Spinal cord (tissue), 10 donors: ENCODE measurements around the gene DNTT. TPM values are rescaled to one million over a fixed set of nuclear protein-coding genes. Genes with fewer than 3 reads are reported as not detected.

Experiments
- DNase-seq, 6 donors: peaks; one replicate each; pipeline versions ENCODE4 v3.0.0 to v3.0.0-alpha.2; 2013 to 2015; ENCODE audit warnings: low spot score in 6 of 6, low read depth in 4 of 6
- H3K27ac ChIP-seq: one replicate; pipeline ENCODE4 v1.5.1; 2013; ENCODE audit warnings: low read depth, low read length, control low read depth
- H3K27me3 ChIP-seq: one replicate; pipeline ENCODE4 v1.6.1; 2013; ENCODE audit warnings: low read length; ENCODE audit not compliant: control insufficient read depth, insufficient read depth
- H3K36me3 ChIP-seq: one replicate; pipeline ENCODE4 v1.6.1; 2013; ENCODE audit warnings: low read length; ENCODE audit not compliant: control insufficient read depth, insufficient read depth
- H3K4me1 ChIP-seq: one replicate; pipeline ENCODE4 v1.6.1; 2013; ENCODE audit warnings: low read length; ENCODE audit not compliant: control insufficient read depth, insufficient read depth
- H3K4me3 ChIP-seq: one replicate; pipeline ENCODE4 v1.5.1; 2013; ENCODE audit warnings: low read depth, low read length, control low read depth
- H3K9me3 ChIP-seq: one replicate; pipeline ENCODE4 v1.6.1; 2013; ENCODE audit warnings: low read length; ENCODE audit not compliant: control insufficient read depth, insufficient read depth
- WGBS: methylation state at CpG from one replicate; pipeline ENCODE4 v1.1.5; 2013; ENCODE audit warnings: missing lambda C conversion rate; ENCODE audit not compliant: insufficient coverage; 5-methylcytosine and 5-hydroxymethylcytosine counted together
- polyA plus RNA-seq, 2 donors: library from polyadenylated mRNA; unstranded; fragments of 120-200 nt; gene quantifications; one replicate each; pipeline ENCODE4 v1.2.1, GENCODE V29; 2013; ENCODE audit not compliant: insufficient read length in 2 of 2
- total RNA-seq, 2 donors: library from RNA; depleted of rRNA in 1 of 2; stranded (reverse); fragments of 120-200 nt in 1 of 2; fragments of >200 nt in 1 of 2; gene quantifications; one replicate each; pipeline versions ENCODE4 v1.2.3 to v1.2.4, GENCODE V29; 2013 to 2014
- donor health status: healthy.

Gene DNTT
- total and polyA plus RNA-seq, 4 donors, result 0.08 to 0.20 (median 0.11) TPM; not detected in 1

DNA sequence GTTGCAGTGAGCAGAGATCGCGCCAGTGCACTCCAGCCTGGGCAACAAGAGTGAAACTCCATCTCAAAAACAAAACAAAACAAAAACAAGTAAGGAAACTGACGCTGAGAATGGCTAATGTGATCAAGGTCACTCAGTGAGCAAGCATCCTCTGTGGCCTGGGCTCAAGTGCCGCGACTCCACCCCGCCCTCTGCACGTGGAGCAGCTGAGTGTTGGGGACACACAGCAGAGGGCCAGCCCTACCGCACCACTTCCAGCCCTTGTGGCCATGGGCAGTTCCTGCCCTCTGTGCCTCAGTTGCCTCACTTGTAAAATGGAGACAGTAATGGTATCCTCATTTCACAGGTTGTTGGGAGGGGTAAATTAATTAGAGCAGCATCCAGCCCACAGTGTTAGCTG, 75.5 kb downstream of the DNTT start:
- no peaks in the 10 kb centered on the region for H3K9me3 ChIP-seq
- no peak overlapping the region for H3K4me3 ChIP-seq
- H3K27ac ChIP-seq, result no peak overlapping the region
- 88% methylated on average over 6 of the region's 8 CpGs for WGBS
- H3K4me1 ChIP-seq, result peaks cover 22% of the 10 kb centered on the region
- H3K27me3 ChIP-seq, result no peaks in the 10 kb centered on the region
- no peak for DNase-seq
- H3K36me3 ChIP-seq, result peaks cover 5% of the 10 kb centered on the region

GRCh38 chr10:96380821-96381220, 76.6 kb downstream of the DNTT start:
- Histone ChIP-seq H3K4me3 (no peak overlapping the region), H3K9me3 (no peaks in the 10 kb centered on the region)
- 100% methylated on average over 5 of the region's 7 CpGs for WGBS

DNA sequence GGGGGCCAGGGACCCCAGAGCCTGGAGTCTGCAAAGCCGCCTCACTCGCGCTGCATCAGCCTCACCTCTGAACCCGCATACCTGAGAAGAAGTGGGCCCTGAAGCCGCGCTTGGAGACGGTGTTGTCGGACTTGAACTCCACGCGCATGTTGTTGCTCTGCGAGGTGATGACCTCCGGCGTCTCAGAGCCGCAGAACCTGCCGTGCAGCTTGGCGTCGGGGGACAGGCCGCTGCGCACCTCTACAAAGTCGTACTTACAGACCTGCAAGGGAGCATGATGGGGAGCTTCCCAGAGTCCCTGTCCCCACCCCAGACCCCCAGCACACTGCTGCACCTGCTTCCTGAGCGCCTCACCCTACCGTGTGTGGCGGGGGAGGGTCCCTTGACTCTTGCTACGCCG, 80.3 kb downstream of the DNTT start:
- no peak overlapping the region for H3K4me3 ChIP-seq
- DNase-seq, result no peak
- WGBS, result 71% methylated on average over 25 of the region's 25 CpGs
- H3K9me3 ChIP-seq, result no peaks in the 10 kb centered on the region
- no peaks in the 10 kb centered on the region for H3K27me3 ChIP-seq
- H3K36me3 ChIP-seq, result peaks cover 6% of the 10 kb centered on the region
- peaks cover 3% of the 10 kb centered on the region for H3K4me1 ChIP-seq
- no peak overlapping the region for H3K27ac ChIP-seq

More at GRCh38 chr10:96380821-96381220, 76.6 kb downstream of the DNTT start:
- Histone ChIP-seq H3K4me1 (peaks cover 13% of the 10 kb centered on the region), H3K27me3 (no peaks in the 10 kb centered on the region), H3K36me3 (peaks cover 6% of the 10 kb centered on the region), H3K27ac (no peak overlapping the region)
- DNase-seq, result no peak

- Histone ChIP-seq H3K36me3 (peaks cover 6% of the 10 kb centered on the region), H3K4me3 (no peak overlapping the region), H3K27me3 (no peaks in the 10 kb centered on the region), H3K4me1 (peaks cover 19% of the 10 kb centered on the region), H3K9me3 (no peaks in the 10 kb centered on the region), H3K27ac (no peak overlapping the region)
- 100% methylated on average over 1 of the region's 2 CpGs for WGBS
- DNase-seq, result no peak
Measured at GRCh38 chr10:96387161-96387560, 82.9 kb downstream of the DNTT start.

DNA sequence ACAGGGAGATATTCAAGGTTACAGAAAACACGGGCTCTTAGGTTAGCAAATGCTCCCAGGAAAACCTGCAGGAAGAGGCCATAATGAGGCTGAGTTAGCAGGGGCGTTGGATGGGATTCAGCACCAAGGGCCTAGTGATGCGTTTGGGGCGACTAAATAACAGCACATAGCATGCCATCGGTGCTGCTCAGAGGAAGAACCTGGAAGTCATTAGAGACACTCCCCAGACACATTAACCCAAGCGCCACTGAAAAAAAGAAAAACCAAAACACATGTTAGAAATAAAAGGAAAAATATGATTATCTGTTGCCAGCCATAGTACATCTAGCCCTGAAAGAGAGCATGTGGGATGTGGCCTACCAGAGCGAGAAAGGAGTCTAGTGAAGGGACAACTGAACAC, 83.4 kb downstream of the DNTT start:
- Histone ChIP-seq H3K4me1 (peaks cover 19% of the 10 kb centered on the region), H3K36me3 (peaks cover 6% of the 10 kb centered on the region), H3K27me3 (no peaks in the 10 kb centered on the region), H3K9me3 (no peaks in the 10 kb centered on the region), H3K27ac (no peak overlapping the region), H3K4me3 (no peak overlapping the region)
- WGBS, result 86% methylated on average over 3 of the region's 7 CpGs
- no peak for DNase-seq

Other genes with a start within 250 kb of the DNTT start
- gene ZNF518A, start 174.1 kb upstream of the DNTT start, total RNA-seq, result 10 to 100 TPM; 38.2 to 82.6 TPM
- 10 to 100 TPM; 28.3 to 30.4 TPM for gene ZNF518A, start 174.1 kb upstream of the DNTT start, polyA plus RNA-seq
- gene BLNK, start 32.9 kb upstream of the DNTT start, total RNA-seq, result 1 to 10 TPM; 4.8 to 7.7 TPM
- gene BLNK, start 32.9 kb upstream of the DNTT start, polyA plus RNA-seq, result 1 to 10 TPM; 5.1 to 6.1 TPM
- gene OPALIN, start 54.6 kb downstream of the DNTT start, total RNA-seq, result 1 to 10 TPM in 1 of 2 donors, under 1 TPM in 1; 0.88 to 4.8 TPM
- under 1 TPM; 0.79 to 0.83 TPM for gene OPALIN, start 54.6 kb downstream of the DNTT start, polyA plus RNA-seq
- 1 to 10 TPM; 2.0 to 4.4 TPM for gene TLL2, start 209.5 kb downstream of the DNTT start, total RNA-seq
- 1 to 10 TPM; 4.5 to 6.1 TPM for gene TLL2, start 209.5 kb downstream of the DNTT start, polyA plus RNA-seq